ENCODE measurements around the gene TRIB2. TPM values are rescaled to one million over a fixed set of nuclear protein-coding genes. Genes with fewer than 3 reads are reported as not detected.

Gene TRIB2
- total and polyA plus RNA-seq, 5 experiments from 2014 or later: 22.5 to 85.1 (median 30.5) TPM

DNA sequence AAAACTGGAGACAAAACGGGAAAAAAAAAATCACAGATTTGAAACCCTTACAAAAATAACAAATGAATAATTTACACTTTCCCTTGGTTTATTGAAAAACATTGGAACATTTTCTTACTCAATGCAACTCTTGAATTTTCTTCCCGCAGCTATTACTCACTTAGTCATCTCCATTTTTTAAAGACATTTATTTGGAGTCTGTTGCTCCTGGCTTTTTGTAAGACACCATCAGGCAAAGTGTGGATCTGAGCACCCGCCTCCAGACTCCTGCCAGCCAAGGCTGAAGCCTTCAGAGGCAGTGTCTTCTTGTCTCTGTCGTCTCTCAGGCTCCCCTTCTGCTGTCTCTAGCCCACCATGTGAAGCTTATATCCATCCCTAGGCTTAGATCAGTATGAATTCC, 46.2 kb downstream of the TRIB2 start:
- H3K9me3 Mint-ChIP-seq: peaks cover 0 to 11% (median 4%) of the 10 kb centered on the region in 9 donors
- ATAC-seq: no peak
- peaks cover 4 to 12% (median 7%) of the 10 kb centered on the region in 5 donors for H3K27me3 Mint-ChIP-seq
- peaks cover 0 to 8% (median 3%) of the 10 kb centered on the region in 4 donors for H3K4me1 Mint-ChIP-seq
- H3K27ac Mint-ChIP-seq: no peak overlapping the region
- POLR2A ChIA-PET: no interaction called here
- no peak for DNase-seq
- peaks cover 0 to 12% (median 5%) of the 10 kb centered on the region in 3 donors for H3K36me3 Mint-ChIP-seq
- no peak overlapping the region for H3K4me3 Mint-ChIP-seq

DNA sequence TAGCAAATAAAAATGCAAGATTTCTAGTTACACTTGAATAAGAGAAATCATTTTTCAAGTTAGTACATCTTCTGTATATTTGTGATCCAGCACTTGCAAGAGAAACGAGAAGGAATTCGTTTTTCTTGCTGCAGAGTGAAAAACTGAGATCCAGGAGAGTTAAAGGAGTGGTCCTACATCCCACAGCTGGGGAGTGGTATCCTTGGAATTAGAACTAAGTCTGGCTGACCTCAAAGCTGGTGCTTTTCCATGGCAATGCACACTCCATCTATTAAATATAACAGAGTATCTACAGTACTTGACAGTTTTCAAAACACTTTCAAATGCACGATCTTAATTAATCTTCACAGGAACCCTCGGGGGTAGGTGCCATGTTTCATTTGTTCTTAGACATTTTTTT, 46.8 kb downstream of the TRIB2 start:
- ATAC-seq: no peak
- Mint-ChIP-seq H3K4me3 (no peak overlapping the region), H3K9me3 (peaks cover 0 to 11% (median 4%) of the 10 kb centered on the region in 9 donors), H3K36me3 (peaks cover 0 to 13% (median 5%) of the 10 kb centered on the region in 3 donors), H3K4me1 (peaks cover 0 to 8% (median 3%) of the 10 kb centered on the region in 4 donors), H3K27ac (no peak overlapping the region), H3K27me3 (peaks cover 7 to 16% (median 11%) of the 10 kb centered on the region in 5 donors)
- no peak for DNase-seq
- POLR2A ChIA-PET: no interaction called here

DNA sequence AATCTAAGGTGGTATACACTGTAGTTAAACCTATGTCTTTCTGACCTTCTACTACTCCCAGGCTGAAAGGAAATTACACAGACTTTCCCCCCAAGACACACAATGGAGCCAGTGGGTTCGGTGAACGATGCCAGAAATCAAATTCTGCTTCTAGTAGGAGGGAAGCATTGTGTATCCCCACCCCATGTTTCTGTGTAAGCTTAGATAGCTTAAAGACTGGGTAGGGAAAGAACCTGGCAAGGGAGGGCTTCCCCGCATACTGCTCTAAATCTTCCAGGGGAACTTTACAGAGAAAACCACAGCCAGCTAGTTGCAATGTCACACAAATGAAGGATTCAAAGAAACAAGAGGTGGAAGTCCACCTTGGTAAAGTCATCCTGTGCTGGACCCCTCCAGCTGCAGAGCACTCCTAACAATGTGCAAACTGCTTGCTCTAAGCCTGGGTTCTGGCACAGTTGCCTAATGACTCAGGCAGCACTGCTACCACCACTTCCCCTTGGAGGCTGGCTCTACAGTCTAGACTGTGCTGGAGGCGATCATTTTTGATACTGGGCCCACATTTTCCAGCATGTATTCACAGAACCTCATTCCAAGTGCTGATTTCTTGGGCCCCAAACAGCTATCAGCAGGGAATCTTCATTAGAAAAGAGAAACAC, 47.5 kb downstream of the TRIB2 start:
- H3K9me3 Mint-ChIP-seq: peaks cover 0 to 11% (median 4%) of the 10 kb centered on the region in 9 donors
- peaks cover 0 to 13% (median 5%) of the 10 kb centered on the region in 3 donors for H3K36me3 Mint-ChIP-seq
- H3K27ac Mint-ChIP-seq: no peak overlapping the region
- peaks cover 0 to 8% (median 3%) of the 10 kb centered on the region in 4 donors for H3K4me1 Mint-ChIP-seq
- POLR2A ChIA-PET: no interaction called here
- H3K4me3 Mint-ChIP-seq: no peak overlapping the region
- ATAC-seq: no peak
- peaks cover 11 to 21% (median 12%) of the 10 kb centered on the region in 5 donors for H3K27me3 Mint-ChIP-seq
- DNase-seq: no peak

- POLR2A ChIA-PET: no interaction called here
- Mint-ChIP-seq H3K27ac (no peak overlapping the region), H3K4me3 (no peak overlapping the region), H3K36me3 (peaks cover 0 to 13% (median 5%) of the 10 kb centered on the region in 3 donors), H3K4me1 (peaks cover 0 to 8% (median 5%) of the 10 kb centered on the region in 4 donors), H3K9me3 (peaks cover 0 to 11% (median 4%) of the 10 kb centered on the region in 9 donors), H3K27me3 (peaks cover 12 to 28% (median 19%) of the 10 kb centered on the region in 5 donors)
- DNase-seq (no peak), ATAC-seq (no peak)
Measured at GRCh38 chr2:12764849-12765605, 48.3 kb downstream of the TRIB2 start.

- peaks cover 0 to 11% (median 4%) of the 10 kb centered on the region in 9 donors for H3K9me3 Mint-ChIP-seq
- no peak for ATAC-seq
- H3K4me1 Mint-ChIP-seq: peaks cover 0 to 4% (median 2%) of the 10 kb centered on the region in 4 donors
- POLR2A ChIA-PET: no interaction called here
- peaks cover 17 to 38% (median 28%) of the 10 kb centered on the region in 5 donors for H3K27me3 Mint-ChIP-seq
- H3K36me3 Mint-ChIP-seq: peaks cover 0 to 13% (median 5%) of the 10 kb centered on the region in 3 donors
- no peak overlapping the region for H3K27ac Mint-ChIP-seq
- DNase-seq: no peak
- H3K4me3 Mint-ChIP-seq: no peak overlapping the region
Measured at GRCh38 chr2:12766421-12766879, 49.7 kb downstream of the TRIB2 start.

GRCh38 chr2:12767541-12767940, 50.8 kb downstream of the TRIB2 start:
- Mint-ChIP-seq H3K4me3 (no peak overlapping the region), H3K27ac (peak overlapping the region in 1 of 10 donors; percentile 25), H3K9me3 (peaks cover 0 to 11% (median 4%) of the 10 kb centered on the region in 9 donors), H3K36me3 (peaks cover 0 to 13% (median 5%) of the 10 kb centered on the region in 3 donors), H3K27me3 (peaks cover 19 to 48% (median 31%) of the 10 kb centered on the region in 5 donors), H3K4me1 (peaks cover 0 to 4% (median 2%) of the 10 kb centered on the region in 4 donors)
- ATAC-seq (no peak), DNase-seq (no peak)
- POLR2A ChIA-PET: no interaction called here

- ATAC-seq: no peak
- H3K4me3 Mint-ChIP-seq: no peak overlapping the region
- no peak for DNase-seq
- POLR2A ChIA-PET: interaction anchor here (1.1 kb wide), 1 partner anchor 11 kb away, joined by 4 read pairs; no protein-coding TSS in a partner anchor
- peaks cover 0 to 11% (median 4%) of the 10 kb centered on the region in 9 donors for H3K9me3 Mint-ChIP-seq
- H3K27me3 Mint-ChIP-seq: peaks cover 19 to 49% (median 33%) of the 10 kb centered on the region in 5 donors
- H3K4me1 Mint-ChIP-seq: peaks cover 0 to 4% (median 2%) of the 10 kb centered on the region in 4 donors
- H3K27ac Mint-ChIP-seq: no peak overlapping the region
- H3K36me3 Mint-ChIP-seq: peaks cover 0 to 13% (median 5%) of the 10 kb centered on the region in 3 donors
Measured at GRCh38 chr2:12767996-12768624, 51.4 kb downstream of the TRIB2 start.

DNA sequence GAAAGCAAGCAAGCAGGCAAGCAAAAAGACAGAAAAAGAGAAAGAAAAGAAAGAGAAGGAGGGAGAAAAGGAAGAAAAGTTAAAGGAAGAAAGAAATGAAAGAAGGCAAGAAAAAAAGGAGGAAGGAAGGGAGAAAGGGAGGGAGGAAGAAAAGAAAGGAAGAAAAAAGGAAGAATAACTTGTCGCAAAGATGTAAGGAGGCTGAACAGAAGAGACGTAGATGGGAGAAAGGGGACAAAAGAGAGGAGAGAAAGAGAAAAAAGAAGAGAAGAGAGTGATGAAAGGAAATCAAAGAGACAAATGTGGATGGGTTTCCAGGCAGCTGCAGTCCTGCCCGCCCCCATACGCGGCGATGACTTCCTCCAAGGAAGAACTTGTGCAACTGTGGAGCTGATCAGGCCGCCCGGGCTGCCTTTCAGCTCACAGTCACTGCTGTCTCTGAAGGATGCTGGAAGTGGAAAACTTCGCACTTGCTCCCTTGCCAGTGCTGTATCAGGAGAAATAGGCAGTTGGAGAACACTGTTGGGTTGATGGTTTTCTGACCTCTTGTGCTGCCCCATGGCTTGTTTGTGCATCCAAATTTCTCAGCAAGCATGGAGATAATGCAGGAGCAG, 52.9 kb downstream of the TRIB2 start:
- Mint-ChIP-seq H3K4me3 (no peak overlapping the region), H3K9me3 (peaks cover 0 to 4% (median 0%) of the 10 kb centered on the region in 9 donors), H3K27ac (peak overlapping the region in 1 of 10 donors; percentile 79), H3K36me3 (peaks cover 0 to 8% (median 0%) of the 10 kb centered on the region in 3 donors), H3K27me3 (peaks cover 19 to 49% (median 35%) of the 10 kb centered on the region in 5 donors), H3K4me1 (peaks cover 0 to 4% (median 2%) of the 10 kb centered on the region in 4 donors)
- DNase-seq: no peak
- POLR2A ChIA-PET: no interaction called here
- no peak for ATAC-seq

DNA sequence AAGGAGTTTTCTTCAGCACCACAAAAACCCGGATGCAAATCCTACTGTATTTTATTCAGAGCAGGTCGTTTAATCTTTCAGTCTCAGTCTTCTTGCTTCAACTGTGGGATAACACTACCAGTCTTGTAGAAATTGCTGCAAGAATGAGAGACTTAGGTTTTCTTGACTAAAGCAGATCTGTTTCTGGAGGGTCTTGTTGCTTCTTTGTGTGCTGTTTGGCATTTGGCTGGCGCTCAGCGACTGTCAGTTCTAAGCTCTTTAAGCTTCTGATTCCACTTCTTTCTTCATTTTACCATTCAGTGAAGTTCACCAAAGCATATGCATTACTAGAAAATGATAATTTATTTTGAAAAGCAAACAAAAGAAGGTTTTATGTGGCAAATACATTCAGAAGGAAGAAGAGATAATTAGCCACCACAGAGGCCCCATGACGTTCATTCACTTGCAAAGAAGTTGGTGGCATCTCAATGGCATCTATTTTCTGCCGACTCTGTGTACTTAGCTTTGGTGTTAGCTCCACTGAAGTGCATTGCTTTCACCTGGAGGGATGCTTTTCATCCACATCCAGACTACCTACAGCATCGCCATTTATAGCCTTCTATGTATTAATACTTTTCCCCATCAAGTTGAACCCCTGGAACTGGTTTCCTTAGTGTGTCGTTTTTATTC, 53.7 kb downstream of the TRIB2 start:
- H3K27ac Mint-ChIP-seq: no peak overlapping the region
- H3K4me1 Mint-ChIP-seq: peaks cover 0 to 4% (median 2%) of the 10 kb centered on the region in 4 donors
- ATAC-seq: no peak
- POLR2A ChIA-PET: no interaction called here
- no peak overlapping the region for H3K4me3 Mint-ChIP-seq
- peaks cover 19 to 49% (median 35%) of the 10 kb centered on the region in 5 donors for H3K27me3 Mint-ChIP-seq
- no peak for DNase-seq
- peaks cover 0 to 5% (median 0%) of the 10 kb centered on the region in 3 donors for H3K36me3 Mint-ChIP-seq
- peaks cover 0 to 8% (median 0%) of the 10 kb centered on the region in 9 donors for H3K9me3 Mint-ChIP-seq

- H3K9me3 Mint-ChIP-seq: peaks cover 0 to 9% (median 0%) of the 10 kb centered on the region in 9 donors
- no peak for ATAC-seq
- peaks cover 0 to 5% (median 0%) of the 10 kb centered on the region in 3 donors for H3K36me3 Mint-ChIP-seq
- no peak for DNase-seq
- no peak overlapping the region for H3K4me3 Mint-ChIP-seq
- POLR2A ChIA-PET: no interaction called here
- H3K27me3 Mint-ChIP-seq: peaks cover 15 to 49% (median 33%) of the 10 kb centered on the region in 5 donors
- H3K4me1 Mint-ChIP-seq: peaks cover 0 to 4% (median under 1%) of the 10 kb centered on the region in 4 donors
- H3K27ac Mint-ChIP-seq: no peak overlapping the region
Measured at GRCh38 chr2:12771154-12771553, 54.4 kb downstream of the TRIB2 start.

DNA sequence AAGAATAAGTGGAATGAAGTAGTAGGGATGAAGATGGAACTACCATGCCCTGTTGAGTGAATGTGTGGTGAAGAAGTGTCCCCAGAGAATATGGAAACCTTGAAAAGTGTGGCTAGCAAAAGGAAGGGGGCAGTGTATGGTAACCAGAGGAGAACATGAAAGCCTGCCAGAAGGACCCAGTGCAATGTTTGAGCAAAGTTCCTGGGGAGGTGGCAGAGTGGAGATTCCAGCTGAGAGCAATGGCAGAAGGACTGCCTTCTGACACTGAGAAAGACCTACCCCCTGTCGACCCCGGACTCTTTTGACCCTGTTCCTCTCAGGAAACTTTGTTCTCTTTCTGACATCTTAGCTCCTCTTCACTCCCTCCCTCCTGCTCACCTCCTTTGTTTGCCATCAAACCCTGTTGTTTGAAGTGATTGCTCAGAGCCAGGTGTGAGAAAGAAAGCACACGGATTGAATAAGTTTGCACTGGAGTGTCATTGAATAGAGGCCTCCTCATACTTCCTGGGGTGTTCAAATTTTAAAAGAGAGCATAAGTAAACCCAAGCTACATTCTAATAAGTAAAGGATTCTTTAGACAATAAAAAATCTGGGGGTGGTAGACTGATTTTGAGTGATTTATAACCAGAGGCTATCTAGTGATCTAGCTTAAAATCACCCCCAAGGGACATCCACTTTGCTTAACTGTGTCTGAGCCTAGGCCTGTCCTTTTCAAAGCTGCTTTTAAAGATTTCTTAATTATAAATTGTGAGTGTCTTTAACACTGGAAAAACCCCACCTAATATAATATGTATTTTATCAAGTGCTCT, 57.1 kb downstream of the TRIB2 start:
- ATAC-seq: no peak
- no peaks in the 10 kb centered on the region for H3K36me3 Mint-ChIP-seq
- H3K4me1 Mint-ChIP-seq: peaks cover 0 to 4% (median under 1%) of the 10 kb centered on the region in 4 donors
- H3K9me3 Mint-ChIP-seq: peaks cover 0 to 9% (median 0%) of the 10 kb centered on the region in 9 donors
- peak overlapping the region in 1 of 10 donors; percentile 64 for H3K27ac Mint-ChIP-seq
- H3K4me3 Mint-ChIP-seq: no peak overlapping the region
- DNase-seq: no peak
- H3K27me3 Mint-ChIP-seq: peaks cover 10 to 34% (median 16%) of the 10 kb centered on the region in 5 donors
- POLR2A ChIA-PET: no interaction called here

All from naive thymus-derived CD8-positive, alpha-beta T cell (primary cell).